ENCODE results near the gene OR2F1. TPM values are rescaled to one million over a fixed set of nuclear protein-coding genes. Genes with fewer than 3 reads are reported as not detected.

The OR2F1 gene
- total and polyA plus RNA-seq, 12 donors: not detected

- H3K36me3 ChIP-seq: no peaks in the 10 kb centered on the region
- no peak for TF ChIP-seq CTCF (IDR thresholded peaks at IDR 0.05)
- no peaks in the 10 kb centered on the region for H3K27me3 ChIP-seq
- no peaks in the 10 kb centered on the region for H3K4me1 ChIP-seq
- H3K4me3 ChIP-seq: no peak overlapping the region
- no peak for DNase-seq
- WGBS, 2 donors: 73 to 80% methylated on average over 4 of the region's 4 CpGs
- H3K9me3 ChIP-seq: peaks cover 0 to 10% (median 0%) of the 10 kb centered on the region in 11 donors
- intact Hi-C loops (cut with DNase I): loop anchor here in 1 of 10 donors (5.0 kb wide), 1 partner anchor 35 kb away; no protein-coding TSS in a partner anchor
- no peak for ATAC-seq
- H3K27ac ChIP-seq: no peak overlapping the region
These were observed 12.8 kb downstream of the OR2F1 start for GRCh38 chr7:143967398-143967797.

- Histone ChIP-seq H3K4me1 (no peaks in the 10 kb centered on the region), H3K9me3 (peaks cover 0 to 10% (median 0%) of the 10 kb centered on the region in 11 donors), H3K27me3 (no peaks in the 10 kb centered on the region), H3K4me3 (no peak overlapping the region), H3K27ac (no peak overlapping the region), H3K36me3 (no peaks in the 10 kb centered on the region)
- intact Hi-C loops (cut with DNase I): no loop called here
- ATAC-seq (no peak), DNase-seq (no peak)
- WGBS, 2 donors: 61 to 64% methylated on average over 4 of the region's 4 CpGs
- no peak for TF ChIP-seq CTCF (IDR thresholded peaks at IDR 0.05)
These were observed 19.3 kb downstream of the OR2F1 start for GRCh38 chr7:143973870-143974416.

GRCh38 chr7:143974459-143974858 is 19.8 kb downstream of the OR2F1 start:
- DNase-seq: no peak
- no peaks in the 10 kb centered on the region for H3K4me1 ChIP-seq
- ATAC-seq: no peak
- no peaks in the 10 kb centered on the region for H3K36me3 ChIP-seq
- intact Hi-C loops (cut with DNase I): no loop called here
- no peak overlapping the region for H3K27ac ChIP-seq
- 80 to 87% methylated on average over 4 of the region's 4 CpGs for WGBS, 2 donors
- H3K27me3 ChIP-seq: no peaks in the 10 kb centered on the region
- no peak for TF ChIP-seq CTCF (IDR thresholded peaks at IDR 0.05)
- no peak overlapping the region for H3K4me3 ChIP-seq
- H3K9me3 ChIP-seq: peaks cover 0 to 10% (median 0%) of the 10 kb centered on the region in 11 donors

- Histone ChIP-seq H3K36me3 (no peaks in the 10 kb centered on the region), H3K27me3 (no peaks in the 10 kb centered on the region), H3K9me3 (peaks cover 0 to 10% (median 0%) of the 10 kb centered on the region in 11 donors), H3K4me1 (no peaks in the 10 kb centered on the region), H3K4me3 (no peak overlapping the region), H3K27ac (no peak overlapping the region)
- 58 to 64% methylated on average over 1 of the region's 1 CpG for WGBS, 2 donors
- no peak for TF ChIP-seq CTCF (IDR thresholded peaks at IDR 0.05)
- ATAC-seq (no peak), DNase-seq (no peak)
- intact Hi-C loops (cut with DNase I): no loop called here
These were observed 21.0 kb downstream of the OR2F1 start for GRCh38 chr7:143975617-143976016.
